ENCODE results near the gene GTF2I.
"Not testable (repeated sequence)": the region's sequence is repeated elsewhere in the genome, so short reads cannot be mapped to it uniquely, and the experiment has no call there.

DNA sequence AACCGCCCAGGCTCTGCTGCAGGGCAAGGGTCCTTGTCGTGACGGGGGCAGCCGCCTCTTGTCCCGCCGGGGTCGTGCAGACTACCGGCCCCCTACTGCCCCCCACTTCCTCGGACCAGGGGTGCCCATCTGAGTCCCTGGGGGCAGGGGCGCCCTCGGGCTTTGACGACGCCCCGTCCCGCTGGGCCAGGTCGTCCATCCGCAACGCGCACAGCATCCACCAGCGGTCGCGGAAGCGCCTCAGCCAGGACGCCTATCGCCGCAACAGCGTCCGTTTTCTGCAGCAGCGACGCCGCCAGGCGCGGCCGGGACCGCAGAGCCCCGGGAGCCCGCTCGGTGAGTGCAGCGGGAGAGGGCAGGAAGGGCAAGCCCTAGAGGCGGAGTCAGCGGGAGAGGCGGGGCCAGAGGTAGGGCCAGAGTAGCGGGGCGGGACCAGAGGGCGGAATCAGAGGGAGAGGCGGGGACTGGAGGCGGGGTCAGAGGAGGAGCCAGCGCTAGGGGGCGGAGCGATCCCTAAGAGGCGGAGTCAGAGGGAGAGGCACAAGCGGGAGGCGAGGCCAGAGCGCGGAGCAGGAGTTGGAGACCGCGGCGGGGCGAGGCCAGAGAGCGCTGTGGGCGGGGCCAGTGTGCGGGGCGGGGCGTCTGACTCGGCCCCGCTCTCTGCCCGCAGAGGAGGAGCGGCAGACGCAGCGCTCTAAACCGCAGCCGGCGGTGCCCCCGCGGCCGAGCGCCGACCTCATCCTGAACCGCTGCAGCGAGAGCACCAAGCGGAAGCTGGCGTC, 131.0 kb downstream of the GTF2I start:
- TF ChIP-seq SUZ12 (IDR thresholded peaks at IDR 0.05; ENCODE audit: extremely low read depth, insufficient read depth, insufficient read length); YY1 (IDR thresholded peaks at IDR 0.05; ENCODE audit: insufficient read depth, insufficient read length): not testable (repeated sequence)

All from NT2/D1 (cell line).